Measurements from ENCODE around the gene MAJIN.

Gene MAJIN

GRCh38 chr11:64918017-64918416, 53.9 kb downstream of the MAJIN start:
- H3K4me3 ChIP-seq (ENCODE audit: low read depth, low read length): peak overlapping the region; percentile 40
- 0 out of 2 replicates have a peak, but pooled peaks have one; percentile 12 for TF ChIP-seq CTCF (IDR thresholded peaks at IDR 0.05; ENCODE audit: borderline replicate concordance, insufficient read depth, low read depth, low read length)

GRCh38 chr11:64917663-64917995, 54.3 kb downstream of the MAJIN start:
- peak overlapping the region; percentile 40 for H3K4me3 ChIP-seq (ENCODE audit: low read depth, low read length)
- no peak for TF ChIP-seq CTCF (IDR thresholded peaks at IDR 0.05; ENCODE audit: borderline replicate concordance, insufficient read depth, low read depth, low read length)

- peak within 1 kb of the TSS; percentile 83 for H3K4me3 ChIP-seq (ENCODE audit: low read depth, low read length)
- TF ChIP-seq CTCF (IDR thresholded peaks at IDR 0.05; ENCODE audit: borderline replicate concordance, insufficient read depth, low read depth, low read length): no peak
Observed at GRCh38 chr11:64916775-64917662, 54.9 kb downstream of the MAJIN start, which contains the start of gene ATG2A. Gene ATG2A (minus strand): TSS chr11:64917209. CDS start chr11:64917135, 74 bp downstream.

- TF ChIP-seq CTCF (IDR thresholded peaks at IDR 0.05; ENCODE audit: borderline replicate concordance, insufficient read depth, low read depth, low read length): no peak
Observed at GRCh38 chr11:64916040-64916774, 55.7 kb downstream of the MAJIN start.

GRCh38 chr11:64915376-64915887, 56.5 kb downstream of the MAJIN start:
- no peak overlapping the region for H3K4me3 ChIP-seq (ENCODE audit: low read depth, low read length)
- TF ChIP-seq CTCF (IDR thresholded peaks at IDR 0.05; ENCODE audit: borderline replicate concordance, insufficient read depth, low read depth, low read length): no peak

More at GRCh38 chr11:64916040-64916774, 55.7 kb downstream of the MAJIN start:
- peak overlapping the region; percentile 83 for H3K4me3 ChIP-seq (ENCODE audit: low read depth, low read length)

- no peak for TF ChIP-seq CTCF (IDR thresholded peaks at IDR 0.05; ENCODE audit: borderline replicate concordance, insufficient read depth, low read depth, low read length)
- no peak overlapping the region for H3K4me3 ChIP-seq (ENCODE audit: low read depth, low read length)
Observed at GRCh38 chr11:64914123-64914522, 57.8 kb downstream of the MAJIN start.
